Hematopoietic multipotent progenitor cell treated with erythropoietin and hydrocortisone succinate and interleukin-3 and kit ligand, for 6 days (in vitro differentiated cells): ENCODE results near the gene DDR2.

Source experiments
- DNase-seq: peaks from one replicate; pipeline ENCODE4 v3.0.0-alpha.2; 2015

The DDR2 gene

GRCh38 chr1:162674034-162674608 is 41.9 kb downstream of the DDR2 start:
- DNase-seq = no peak

GRCh38 chr1:162676087-162676486 is 43.8 kb downstream of the DDR2 start:
- no peak for DNase-seq

- DNase-seq = no peak
Observed at GRCh38 chr1:162676750-162677149, 44.5 kb downstream of the DDR2 start.

GRCh38 chr1:162677607-162678371 is 45.5 kb downstream of the DDR2 start:
- DNase-seq = no peak

GRCh38 chr1:162678439-162678838 is 46.2 kb downstream of the DDR2 start:
- no peak for DNase-seq

GRCh38 chr1:162679298-162679697 is 47.0 kb downstream of the DDR2 start:
- DNase-seq = no peak

- DNase-seq = no peak
Observed at GRCh38 chr1:162680419-162681121, 48.3 kb downstream of the DDR2 start.

GRCh38 chr1:162681122-162681436 is 48.8 kb downstream of the DDR2 start:
- no peak for DNase-seq

- no peak for DNase-seq
Observed at GRCh38 chr1:162682013-162682419, 49.8 kb downstream of the DDR2 start.

GRCh38 chr1:162687870-162688269 is 55.6 kb downstream of the DDR2 start:
- DNase-seq = no peak

GRCh38 chr1:162688521-162688920 is 56.3 kb downstream of the DDR2 start:
- no peak for DNase-seq

- no peak for DNase-seq
Observed at GRCh38 chr1:162688931-162689330, 56.7 kb downstream of the DDR2 start.

- DNase-seq = no peak
Observed at GRCh38 chr1:162689745-162690671, 57.7 kb downstream of the DDR2 start.

- no peak for DNase-seq
Observed at GRCh38 chr1:162690672-162691434, 58.6 kb downstream of the DDR2 start.

- DNase-seq = no peak
Observed at GRCh38 chr1:162691999-162692575, 59.8 kb downstream of the DDR2 start.

GRCh38 chr1:162694911-162695310 is 62.6 kb downstream of the DDR2 start:
- no peak for DNase-seq

- no peak for DNase-seq
Observed at GRCh38 chr1:162695687-162696086, 63.4 kb downstream of the DDR2 start.

- no peak for DNase-seq
Observed at GRCh38 chr1:162696286-162696862, 64.1 kb downstream of the DDR2 start.

GRCh38 chr1:162697140-162697895 is 65.1 kb downstream of the DDR2 start:
- DNase-seq = no peak

- no peak for DNase-seq
Observed at GRCh38 chr1:162699366-162699765, 67.1 kb downstream of the DDR2 start.

GRCh38 chr1:162700131-162700530 is 67.9 kb downstream of the DDR2 start:
- no peak for DNase-seq
